Stimulated activated effector memory CD8-positive, alpha-beta T cell treated with anti-CD3 and anti-CD28 coated beads, Interleukin-12 subunit alpha, Interleukin-12 subunit beta, amount 100 ng/mL, for 72 hours (primary cell): ENCODE measurements around the gene IGFN1.

ENCODE experiments used
- ATAC-seq: fragments of 150-1000 bp; cut with Tn5 transposase; 2 replicates; pipeline ENCODE4 v1.10.0; 2021
- DNase-seq, 2 donors: peaks; one replicate each; pipeline ENCODE4 v3.0.0; 2021 to 2022; ENCODE audit warnings: low spot score in 2 of 2
- H3K27ac Mint-ChIP-seq: one replicate; pipeline ENCODE4 v1.8.0; 2022; ENCODE audit warnings: mild to moderate bottlenecking, mixed read lengths
- H3K36me3 Mint-ChIP-seq: one replicate; pipeline ENCODE4 v1.8.0; 2022; ENCODE audit warnings: mild to moderate bottlenecking, mixed read lengths
- H3K4me1 Mint-ChIP-seq: one replicate; pipeline ENCODE4 v1.8.0; 2022; ENCODE audit warnings: mixed read lengths
- H3K4me3 Mint-ChIP-seq: one replicate; pipeline ENCODE4 v1.8.0; 2022; ENCODE audit warnings: mild to moderate bottlenecking, mixed read lengths
- H3K9me3 Mint-ChIP-seq: one replicate; pipeline ENCODE4 v1.8.0; 2022; ENCODE audit warnings: mixed read lengths

IGFN1 gene

DNA sequence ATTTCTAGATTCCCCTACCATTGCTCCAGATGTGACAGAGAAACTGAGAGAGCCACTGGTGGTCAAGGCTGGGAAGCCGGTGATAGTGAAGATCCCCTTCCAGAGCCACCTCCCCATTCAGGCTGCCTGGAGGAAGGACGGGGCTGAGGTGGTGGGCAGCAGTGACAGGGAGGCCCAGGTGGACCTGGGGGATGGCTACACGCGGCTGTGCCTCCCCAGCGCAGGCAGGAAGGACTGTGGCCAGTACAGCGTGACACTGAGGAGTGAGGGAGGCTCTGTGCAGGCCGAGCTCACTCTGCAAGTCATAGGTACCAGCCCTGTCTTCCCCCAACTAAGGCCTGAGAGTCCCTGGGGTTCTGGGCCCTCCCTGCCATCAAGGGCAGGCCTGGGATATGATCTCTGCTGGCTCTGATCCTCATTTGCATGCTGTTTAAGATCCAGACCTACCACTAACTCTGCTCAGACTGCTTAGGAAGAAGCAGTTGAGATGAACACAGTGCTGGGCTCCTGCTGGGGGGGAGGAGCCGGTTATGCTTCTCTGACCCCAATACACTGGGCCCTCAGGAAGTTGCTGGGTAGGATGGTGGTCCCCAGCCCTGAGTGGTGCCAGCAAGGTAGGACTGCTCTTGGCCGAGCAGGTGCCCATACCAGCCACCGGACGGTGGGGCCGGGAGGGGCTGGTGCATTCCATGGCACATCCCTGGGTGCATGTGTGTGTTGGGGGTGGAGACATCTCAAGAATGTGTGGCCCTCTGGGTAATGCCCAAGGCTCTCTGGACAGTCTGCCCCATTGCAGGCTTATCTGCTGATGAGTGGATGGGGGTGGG is 25.1 kb downstream of the IGFN1 start:
- no peaks in the 10 kb centered on the region for H3K9me3 Mint-ChIP-seq
- H3K36me3 Mint-ChIP-seq = no peaks in the 10 kb centered on the region
- no peak for ATAC-seq
- no peak for DNase-seq
- no peak overlapping the region for H3K27ac Mint-ChIP-seq
- H3K4me3 Mint-ChIP-seq = no peak overlapping the region
- H3K4me1 Mint-ChIP-seq = no peaks in the 10 kb centered on the region

GRCh38 chr1:201216395-201217085 is 25.9 kb downstream of the IGFN1 start:
- Mint-ChIP-seq H3K27ac (no peak overlapping the region), H3K36me3 (no peaks in the 10 kb centered on the region), H3K4me1 (no peaks in the 10 kb centered on the region), H3K9me3 (no peaks in the 10 kb centered on the region), H3K4me3 (no peak overlapping the region)
- no peak for ATAC-seq
- DNase-seq = no peak

GRCh38 chr1:201217146-201217545 is 26.5 kb downstream of the IGFN1 start:
- no peak for ATAC-seq
- DNase-seq = peak in 1 of 2 donors; percentile 37
- Mint-ChIP-seq H3K27ac (no peak overlapping the region), H3K36me3 (no peaks in the 10 kb centered on the region), H3K9me3 (no peaks in the 10 kb centered on the region), H3K4me1 (no peaks in the 10 kb centered on the region), H3K4me3 (no peak overlapping the region)

DNA sequence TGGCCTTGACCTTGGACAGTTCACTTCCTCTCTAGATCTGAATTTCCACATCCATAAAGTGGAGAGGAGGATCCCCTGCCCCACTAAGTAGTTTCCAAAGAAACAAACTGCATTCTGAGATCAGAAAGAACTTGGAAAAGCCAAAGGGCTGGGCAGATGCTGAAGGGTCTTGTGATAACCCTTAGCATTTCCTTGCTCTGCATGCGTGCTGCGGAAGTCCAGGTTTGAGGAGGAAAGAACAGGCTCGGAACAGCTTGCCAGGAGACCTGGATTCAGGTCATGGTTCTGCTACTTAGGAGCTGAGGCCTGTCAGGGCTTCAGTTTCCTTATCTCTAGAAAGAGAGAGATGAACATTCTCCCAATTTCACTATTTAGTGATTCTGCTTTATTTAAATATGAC is 27.2 kb downstream of the IGFN1 start:
- ATAC-seq (no peak), DNase-seq (peak in 1 of 2 donors; percentile 41)
- no peaks in the 10 kb centered on the region for H3K4me1 Mint-ChIP-seq
- no peaks in the 10 kb centered on the region for H3K36me3 Mint-ChIP-seq
- no peak overlapping the region for H3K4me3 Mint-ChIP-seq
- H3K9me3 Mint-ChIP-seq = no peaks in the 10 kb centered on the region
- no peak overlapping the region for H3K27ac Mint-ChIP-seq

GRCh38 chr1:201218409-201218808 is 27.8 kb downstream of the IGFN1 start:
- H3K4me1 Mint-ChIP-seq = no peaks in the 10 kb centered on the region
- no peak overlapping the region for H3K27ac Mint-ChIP-seq
- H3K9me3 Mint-ChIP-seq = no peaks in the 10 kb centered on the region
- H3K4me3 Mint-ChIP-seq = no peak overlapping the region
- DNase-seq (peak in 1 of 2 donors; percentile 42), ATAC-seq (no peak)
- H3K36me3 Mint-ChIP-seq = no peaks in the 10 kb centered on the region

- Mint-ChIP-seq H3K9me3 (no peaks in the 10 kb centered on the region), H3K27ac (no peak overlapping the region), H3K4me1 (no peaks in the 10 kb centered on the region), H3K36me3 (no peaks in the 10 kb centered on the region), H3K4me3 (no peak overlapping the region)
- ATAC-seq (no peak), DNase-seq (no peak)
Observed at GRCh38 chr1:201219481-201220387, 29.1 kb downstream of the IGFN1 start.

GRCh38 chr1:201220388-201220715 is 29.7 kb downstream of the IGFN1 start:
- Mint-ChIP-seq H3K36me3 (no peaks in the 10 kb centered on the region), H3K27ac (no peak overlapping the region), H3K9me3 (no peaks in the 10 kb centered on the region), H3K4me1 (no peaks in the 10 kb centered on the region), H3K4me3 (no peak overlapping the region)
- no peak for ATAC-seq
- no peak for DNase-seq

GRCh38 chr1:201221201-201221846 is 30.7 kb downstream of the IGFN1 start:
- Mint-ChIP-seq H3K4me1 (no peaks in the 10 kb centered on the region), H3K36me3 (no peaks in the 10 kb centered on the region), H3K27ac (no peak overlapping the region), H3K4me3 (no peak overlapping the region), H3K9me3 (no peaks in the 10 kb centered on the region)
- peak in 1 of 2 donors; percentile 41 for DNase-seq
- no peak for ATAC-seq

DNA sequence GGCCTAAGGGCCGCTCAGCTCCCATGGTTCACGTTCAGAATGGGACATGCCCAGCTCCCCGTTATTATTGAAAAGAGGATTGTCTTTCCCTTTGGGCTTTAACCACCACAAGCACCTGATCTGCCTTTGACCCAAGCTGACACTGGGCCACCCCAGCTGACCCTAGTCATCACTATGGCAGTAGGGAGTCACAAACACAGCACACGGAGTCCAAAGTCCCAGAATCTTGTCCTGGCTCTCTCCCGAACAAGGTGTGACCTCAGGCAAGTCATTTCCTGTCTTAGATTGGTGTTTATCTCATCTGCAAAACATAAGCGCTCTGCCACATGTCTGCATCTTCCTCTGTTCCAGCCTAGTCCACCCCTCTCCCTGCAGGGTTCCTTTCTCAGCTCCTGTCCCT is 31.5 kb downstream of the IGFN1 start:
- H3K36me3 Mint-ChIP-seq = no peaks in the 10 kb centered on the region
- H3K27ac Mint-ChIP-seq = no peak overlapping the region
- DNase-seq (no peak), ATAC-seq (no peak)
- no peak overlapping the region for H3K4me3 Mint-ChIP-seq
- no peaks in the 10 kb centered on the region for H3K9me3 Mint-ChIP-seq
- no peaks in the 10 kb centered on the region for H3K4me1 Mint-ChIP-seq

GRCh38 chr1:201223852-201224665 is 33.4 kb downstream of the IGFN1 start:
- H3K4me1 Mint-ChIP-seq = no peaks in the 10 kb centered on the region
- no peak for ATAC-seq

DNA sequence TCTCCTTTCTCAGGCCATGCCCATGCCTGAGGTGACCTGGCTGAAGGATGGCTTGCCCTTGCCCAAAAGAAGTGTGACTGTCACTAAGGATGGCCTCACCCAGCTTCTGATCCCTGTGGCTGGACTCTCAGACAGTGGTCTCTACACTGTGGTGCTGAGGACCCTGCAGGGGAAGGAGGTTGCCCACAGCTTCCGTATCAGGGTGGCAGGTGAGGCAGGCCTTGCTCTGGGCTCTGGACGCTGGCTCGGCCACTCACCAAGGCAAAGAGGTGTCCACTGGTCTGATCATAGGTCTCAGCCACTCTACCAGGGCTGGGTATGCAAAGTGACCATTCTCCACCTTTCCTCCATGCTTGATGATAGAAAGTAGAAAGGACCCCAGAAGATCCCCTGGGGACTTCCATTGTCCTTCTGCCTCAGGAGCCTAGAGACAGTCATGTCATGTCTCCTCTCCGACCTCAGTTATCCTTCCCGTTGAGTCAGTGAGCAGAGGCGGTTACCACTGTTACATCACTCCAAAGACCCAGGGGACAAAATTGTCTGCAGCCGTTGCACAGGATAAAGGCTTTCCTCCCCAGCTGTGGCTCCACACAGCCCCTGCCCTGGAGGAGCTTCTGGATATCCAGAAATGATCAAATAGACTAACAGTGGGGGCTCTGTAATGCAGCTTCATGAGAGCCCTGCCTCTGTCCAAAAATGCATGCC is 34.2 kb downstream of the IGFN1 start:
- Mint-ChIP-seq H3K36me3 (no peaks in the 10 kb centered on the region), H3K4me1 (no peaks in the 10 kb centered on the region), H3K9me3 (no peaks in the 10 kb centered on the region), H3K27ac (no peak overlapping the region), H3K4me3 (no peak overlapping the region)
- peak in 1 of 2 donors; percentile 43 for DNase-seq
- no peak for ATAC-seq

More at GRCh38 chr1:201223852-201224665, 33.4 kb downstream of the IGFN1 start:
- DNase-seq = no peak
- H3K36me3 Mint-ChIP-seq = no peaks in the 10 kb centered on the region
- no peak overlapping the region for H3K27ac Mint-ChIP-seq
- no peak overlapping the region for H3K4me3 Mint-ChIP-seq
- no peaks in the 10 kb centered on the region for H3K9me3 Mint-ChIP-seq

DNA sequence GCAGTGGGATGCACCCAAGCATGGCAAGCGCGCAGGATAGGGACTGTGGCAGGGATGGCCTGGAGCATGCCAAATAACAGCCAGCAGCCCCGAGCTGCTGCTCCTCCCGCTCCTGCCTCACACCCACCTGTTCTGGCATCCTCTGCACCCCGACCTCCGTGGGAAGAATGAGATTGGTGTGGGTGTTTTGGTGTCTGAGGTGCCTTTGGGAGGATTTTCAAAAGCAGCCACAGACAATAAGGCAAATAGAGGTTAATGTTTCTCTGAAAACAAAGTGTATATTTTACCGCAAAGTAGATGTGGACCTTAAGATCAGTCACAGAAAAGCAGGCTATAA is 35.5 kb downstream of the IGFN1 start:
- DNase-seq = no peak
- no peaks in the 10 kb centered on the region for H3K36me3 Mint-ChIP-seq
- ATAC-seq = no peak
- no peak overlapping the region for H3K27ac Mint-ChIP-seq
- no peaks in the 10 kb centered on the region for H3K9me3 Mint-ChIP-seq
- H3K4me1 Mint-ChIP-seq = no peaks in the 10 kb centered on the region
- H3K4me3 Mint-ChIP-seq = no peak overlapping the region

DNA sequence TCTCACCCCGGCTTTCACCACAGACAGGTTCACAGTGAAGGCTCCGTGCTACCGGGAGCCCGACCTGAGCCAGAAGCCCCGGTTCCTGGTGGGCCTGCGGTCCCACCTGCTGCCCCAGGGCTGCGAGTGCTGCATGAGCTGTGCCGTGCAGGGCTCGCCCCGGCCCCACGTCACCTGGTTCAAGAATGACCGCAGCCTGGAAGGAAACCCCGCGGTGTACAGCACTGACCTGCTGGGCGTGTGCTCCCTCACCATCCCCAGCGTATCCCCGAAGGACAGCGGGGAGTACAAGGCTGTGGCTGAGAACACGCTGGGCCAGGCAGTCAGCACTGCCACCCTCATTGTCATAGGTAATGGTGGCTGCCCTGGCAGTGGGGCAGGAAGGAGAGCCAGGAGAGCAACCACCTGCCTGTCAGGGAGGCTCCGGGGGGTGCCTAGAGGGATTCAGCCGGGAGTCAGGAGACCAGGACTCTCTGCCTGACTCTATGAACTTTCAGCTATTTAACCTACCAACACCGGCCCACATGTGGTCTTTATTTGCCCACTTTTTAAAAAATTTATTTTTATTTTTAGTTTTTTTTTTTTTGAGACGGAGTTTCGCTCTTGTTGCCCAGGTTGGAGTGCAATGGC is 36.4 kb downstream of the IGFN1 start:
- DNase-seq (peak in 1 of 2 donors; percentile 30), ATAC-seq (no peak)
- H3K9me3 Mint-ChIP-seq = no peaks in the 10 kb centered on the region
- no peaks in the 10 kb centered on the region for H3K4me1 Mint-ChIP-seq
- no peaks in the 10 kb centered on the region for H3K36me3 Mint-ChIP-seq
- no peak overlapping the region for H3K4me3 Mint-ChIP-seq
- no peak overlapping the region for H3K27ac Mint-ChIP-seq
